ENCODE results near the gene ADTRP.

- TF ChIP-seq CTCF (IDR thresholded peaks at IDR 0.05) (no peak), POLR2A (IDR thresholded peaks at IDR 0.05) (no peak), EP300 (IDR thresholded peaks at IDR 0.05) (no peak)
These were observed 93.6 kb downstream of the ADTRP start for GRCh38 chr6:11684901-11685480.

Measured in ovary (tissue), 3 donors.